ENCODE results near the gene CREB3L4.
"Not testable (repeated sequence)": the region's sequence is repeated elsewhere in the genome, so short reads cannot be mapped to it uniquely, and the experiment has no call there.

Gene CREB3L4

GRCh38 chr1:153984123-153984894 lies 16.6 kb downstream of the CREB3L4 start:
- DNase-seq, result no peak

GRCh38 chr1:153985341-153985912 lies 17.7 kb downstream of the CREB3L4 start:
- DNase-seq, result peak in 4 of 56 donors; percentile 11 to 37 (median 20)

- peak in 52 of 56 donors; percentile 9 to 80 (median 52) for DNase-seq
Measured at GRCh38 chr1:153985941-153986761, 18.4 kb downstream of the CREB3L4 start, which contains the start of gene RAB13. RAB13 (minus strand) TSS chr1:153986339; CDS start chr1:153986236, 103 bp downstream.

- no peak for DNase-seq
Measured at GRCh38 chr1:153987621-153988020, 19.9 kb downstream of the CREB3L4 start.

- DNase-seq, result peak; percentile 52 to 96 (median 85)
Measured at GRCh38 chr1:153990468-153991150, 22.9 kb downstream of the CREB3L4 start, which contains the start of gene RPS27. RPS27 (plus strand) TSS chr1:153990762; CDS start chr1:153990797, 35 bp downstream.

GRCh38 chr1:153991151-153991630 lies 23.5 kb downstream of the CREB3L4 start:
- no peak for DNase-seq

- DNase-seq, result peak in 4 of 56 donors; percentile 7 to 47 (median 20)
Measured at GRCh38 chr1:153991806-153992205, 24.1 kb downstream of the CREB3L4 start.

GRCh38 chr1:153995202-153995601 lies 27.5 kb downstream of the CREB3L4 start:
- DNase-seq, result no peak

GRCh38 chr1:153995640-153996039 lies 27.9 kb downstream of the CREB3L4 start:
- DNase-seq, result no peak

GRCh38 chr1:153996882-153997281 lies 29.2 kb downstream of the CREB3L4 start:
- DNase-seq, result not testable (repeated sequence)

GRCh38 chr1:154000420-154000819 lies 32.7 kb downstream of the CREB3L4 start:
- no peak for DNase-seq

GRCh38 chr1:154006136-154006535 lies 38.4 kb downstream of the CREB3L4 start:
- DNase-seq, result no peak

- no peak for DNase-seq
Measured at GRCh38 chr1:154012129-154012528, 44.4 kb downstream of the CREB3L4 start.

- not testable (repeated sequence) for DNase-seq
Measured at GRCh38 chr1:154012543-154012942, 44.8 kb downstream of the CREB3L4 start.

- DNase-seq, result no peak
Measured at GRCh38 chr1:154014154-154014907, 46.6 kb downstream of the CREB3L4 start.

GRCh38 chr1:154019269-154019668 lies 51.6 kb downstream of the CREB3L4 start:
- no peak for DNase-seq

GRCh38 chr1:154019940-154020339 lies 52.2 kb downstream of the CREB3L4 start:
- no peak for DNase-seq
